ENCODE measurements around the gene AP3M1.

Gene AP3M1

DNA sequence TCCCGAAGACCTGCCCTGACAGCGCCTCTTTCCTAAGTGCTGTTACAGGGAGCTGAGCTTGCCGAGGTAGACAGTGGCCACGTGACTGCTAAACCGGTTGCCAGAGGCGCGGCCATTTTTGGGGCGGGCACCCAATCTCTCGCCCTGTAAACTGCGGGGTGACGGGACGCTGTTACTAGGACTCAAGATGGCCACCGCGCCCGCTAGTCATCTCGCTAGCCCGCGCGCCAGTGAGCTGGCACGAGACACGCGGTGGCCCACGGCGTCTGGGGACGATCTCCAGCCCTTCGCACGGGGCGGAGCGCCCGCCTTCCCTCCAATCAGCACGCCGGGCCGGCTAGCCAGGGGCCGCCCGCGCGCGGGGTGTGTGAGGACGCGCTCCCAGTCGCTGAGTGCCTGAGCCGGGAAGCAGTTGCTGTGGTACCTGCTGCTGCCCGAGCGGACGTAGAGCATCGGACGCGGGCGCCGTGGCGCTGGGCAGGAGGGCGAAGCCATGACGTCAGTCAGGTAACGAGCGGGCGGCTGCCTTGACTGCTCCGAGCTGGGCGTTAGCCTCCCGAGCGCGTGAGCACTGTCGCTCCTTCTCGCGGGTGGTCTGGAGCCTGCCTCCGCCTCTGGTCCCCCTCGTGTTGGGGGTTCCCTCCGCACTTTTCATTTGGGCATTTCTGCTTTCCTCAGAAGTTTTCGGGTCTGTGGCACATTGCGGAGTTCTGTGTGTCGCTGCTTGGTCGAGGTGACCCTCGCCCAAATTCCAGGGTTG, 25.9 kb upstream of the AP3M1 start:
- peak; percentile 98 for DNase-seq
- Mint-ChIP-seq H3K9me3 (no peaks in the 10 kb centered on the region), H3K4me1 (peaks cover 40% of the 10 kb centered on the region), H3K27me3 (no peaks in the 10 kb centered on the region), H3K27ac (peak overlapping the region; percentile 97), H3K4me3 (peak overlapping the region; percentile 89), H3K36me3 (peaks cover 2% of the 10 kb centered on the region)
- CTCF ChIA-PET: interaction anchor here (1.3 kb wide), 1 partner anchor 26 kb away, joined by 4 read pairs; the partner anchor contains the start of genes ADK and AP3M1

GRCh38 chr10:74175510-74176379, 25.1 kb upstream of the AP3M1 start:
- no peaks in the 10 kb centered on the region for H3K9me3 Mint-ChIP-seq
- H3K4me1 Mint-ChIP-seq: peaks cover 35% of the 10 kb centered on the region
- peaks cover 4% of the 10 kb centered on the region for H3K36me3 Mint-ChIP-seq
- no peaks in the 10 kb centered on the region for H3K27me3 Mint-ChIP-seq
- H3K27ac Mint-ChIP-seq: peak overlapping the region; percentile 97
- DNase-seq: no peak
- CTCF ChIA-PET: interaction anchor here (1.3 kb wide), 1 partner anchor 25 kb away, joined by 4 read pairs; the partner anchor contains the start of genes ADK and AP3M1
- peak overlapping the region; percentile 89 for H3K4me3 Mint-ChIP-seq

- no peak for DNase-seq
- peak overlapping the region; percentile 68 for H3K27ac Mint-ChIP-seq
- H3K4me1 Mint-ChIP-seq: peaks cover 33% of the 10 kb centered on the region
- H3K4me3 Mint-ChIP-seq: no peak overlapping the region
- CTCF ChIA-PET: no interaction called here
- H3K27me3 Mint-ChIP-seq: no peaks in the 10 kb centered on the region
- peaks cover 4% of the 10 kb centered on the region for H3K36me3 Mint-ChIP-seq
- no peaks in the 10 kb centered on the region for H3K9me3 Mint-ChIP-seq
Measured at GRCh38 chr10:74174521-74174920, 23.9 kb upstream of the AP3M1 start.

- no peak overlapping the region for H3K4me3 Mint-ChIP-seq
- H3K4me1 Mint-ChIP-seq: peaks cover 24% of the 10 kb centered on the region
- no peaks in the 10 kb centered on the region for H3K9me3 Mint-ChIP-seq
- H3K27ac Mint-ChIP-seq: no peak overlapping the region
- no peaks in the 10 kb centered on the region for H3K27me3 Mint-ChIP-seq
- CTCF ChIA-PET: no interaction called here
- H3K36me3 Mint-ChIP-seq: peaks cover 3% of the 10 kb centered on the region
- no peak for DNase-seq
Measured at GRCh38 chr10:74171625-74172024, 21.0 kb upstream of the AP3M1 start.

- H3K27me3 Mint-ChIP-seq: no peaks in the 10 kb centered on the region
- no peak overlapping the region for H3K27ac Mint-ChIP-seq
- peaks cover 3% of the 10 kb centered on the region for H3K36me3 Mint-ChIP-seq
- no peaks in the 10 kb centered on the region for H3K9me3 Mint-ChIP-seq
- peaks cover 25% of the 10 kb centered on the region for H3K4me1 Mint-ChIP-seq
- no peak overlapping the region for H3K4me3 Mint-ChIP-seq
- no peak for DNase-seq
- CTCF ChIA-PET: interaction anchor here (1.1 to 2.3 kb wide), 2 partner anchors 11 to 46 kb away, joined by 5 to 6 read pairs; no protein-coding TSS in a partner anchor
Measured at GRCh38 chr10:74167443-74167842, 16.8 kb upstream of the AP3M1 start.

GRCh38 chr10:74165530-74165901, 14.9 kb upstream of the AP3M1 start:
- no peaks in the 10 kb centered on the region for H3K27me3 Mint-ChIP-seq
- peaks cover 2% of the 10 kb centered on the region for H3K36me3 Mint-ChIP-seq
- CTCF ChIA-PET: interaction anchor here (2.3 kb wide), 1 partner anchor 9 kb away, joined by 6 read pairs; no protein-coding TSS in a partner anchor
- peaks cover 25% of the 10 kb centered on the region for H3K4me1 Mint-ChIP-seq
- H3K4me3 Mint-ChIP-seq: no peak overlapping the region
- no peak overlapping the region for H3K27ac Mint-ChIP-seq
- no peaks in the 10 kb centered on the region for H3K9me3 Mint-ChIP-seq
- DNase-seq: no peak

DNA sequence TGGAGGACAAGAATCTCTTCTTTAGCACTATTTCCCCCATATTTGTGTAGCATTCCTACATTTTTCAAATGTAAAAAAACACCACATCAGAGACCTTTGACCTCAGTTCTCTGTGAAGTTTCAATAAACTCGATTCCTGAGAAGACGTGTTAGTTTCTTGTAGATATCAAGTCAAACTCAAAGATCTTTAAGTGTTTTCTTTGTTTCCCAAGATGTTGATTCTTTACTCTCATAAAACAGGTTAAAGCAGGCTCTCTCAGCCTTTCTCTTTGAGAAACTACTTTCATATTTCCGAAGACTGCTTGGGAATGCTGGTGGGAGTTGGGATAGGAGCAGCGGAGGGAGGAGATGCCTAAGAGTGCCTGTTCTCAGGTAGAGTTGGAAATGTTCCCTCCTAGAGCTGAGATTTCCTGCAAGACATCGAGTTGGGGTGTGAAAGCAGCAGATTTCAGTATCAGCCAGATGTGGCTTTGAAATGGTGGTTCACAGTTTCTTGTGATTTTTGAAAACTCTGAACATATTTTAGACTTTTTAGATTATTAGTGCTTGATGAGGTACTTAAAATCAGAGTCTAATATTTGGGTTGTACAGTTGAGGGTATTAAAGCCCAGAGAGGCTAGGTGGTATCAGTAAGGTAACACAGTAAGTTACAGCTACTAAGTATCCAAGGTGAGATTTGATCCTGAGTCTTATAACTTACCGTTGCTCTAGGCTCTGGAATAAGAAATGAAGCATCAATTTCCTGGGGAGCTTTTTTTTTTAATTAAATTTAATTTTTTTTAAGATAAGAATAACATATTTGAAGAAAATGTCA, 14.3 kb upstream of the AP3M1 start:
- peaks cover 25% of the 10 kb centered on the region for H3K4me1 Mint-ChIP-seq
- no peak overlapping the region for H3K27ac Mint-ChIP-seq
- H3K27me3 Mint-ChIP-seq: no peaks in the 10 kb centered on the region
- H3K9me3 Mint-ChIP-seq: no peaks in the 10 kb centered on the region
- H3K36me3 Mint-ChIP-seq: peaks cover 2% of the 10 kb centered on the region
- CTCF ChIA-PET: interaction anchor here (2.3 kb wide), 1 partner anchor 8 kb away, joined by 6 read pairs; no protein-coding TSS in a partner anchor
- DNase-seq: no peak
- H3K4me3 Mint-ChIP-seq: no peak overlapping the region

- no peak overlapping the region for H3K4me3 Mint-ChIP-seq
- DNase-seq: no peak
- no peaks in the 10 kb centered on the region for H3K9me3 Mint-ChIP-seq
- CTCF ChIA-PET: no interaction called here
- H3K36me3 Mint-ChIP-seq: peaks cover 2% of the 10 kb centered on the region
- H3K27me3 Mint-ChIP-seq: no peaks in the 10 kb centered on the region
- no peak overlapping the region for H3K27ac Mint-ChIP-seq
- peaks cover 15% of the 10 kb centered on the region for H3K4me1 Mint-ChIP-seq
Measured at GRCh38 chr10:74163319-74164068, 12.9 kb upstream of the AP3M1 start.

GRCh38 chr10:74160013-74160412, 9.4 kb upstream of the AP3M1 start:
- CTCF ChIA-PET: no interaction called here
- Mint-ChIP-seq H3K4me1 (peaks cover 10% of the 10 kb centered on the region), H3K27ac (no peak overlapping the region), H3K4me3 (no peak overlapping the region), H3K9me3 (no peaks in the 10 kb centered on the region), H3K27me3 (no peaks in the 10 kb centered on the region), H3K36me3 (peaks cover 2% of the 10 kb centered on the region)
- no peak for DNase-seq

DNA sequence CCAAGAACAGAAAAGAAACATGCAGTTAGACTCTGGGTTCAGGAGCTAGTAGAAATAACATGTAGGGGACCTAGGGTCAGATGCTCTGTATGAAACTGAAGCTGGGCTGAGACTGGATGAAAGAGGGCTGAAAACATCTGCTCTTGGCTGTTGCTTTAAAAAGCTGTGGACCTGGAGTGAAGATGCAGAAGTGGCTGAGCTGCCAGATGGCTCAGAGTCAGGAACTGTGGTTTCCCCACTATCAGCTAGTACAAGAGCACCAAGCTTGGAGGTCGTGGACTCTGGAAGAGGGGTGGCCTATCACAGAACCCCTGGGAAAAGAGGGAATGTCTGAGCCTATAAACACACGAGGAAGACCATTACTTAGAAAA, 6.3 kb upstream of the AP3M1 start:
- Mint-ChIP-seq H3K4me1 (peaks cover 14% of the 10 kb centered on the region), H3K9me3 (no peaks in the 10 kb centered on the region), H3K27ac (no peak overlapping the region), H3K27me3 (no peaks in the 10 kb centered on the region), H3K36me3 (no peaks in the 10 kb centered on the region), H3K4me3 (no peak overlapping the region)
- CTCF ChIA-PET: interaction anchor here (0.5 to 1.2 kb wide), 2 partner anchors 9 to 29 kb away, joined by 4 to 6 read pairs; no protein-coding TSS in a partner anchor
- no peak for DNase-seq

- H3K9me3 Mint-ChIP-seq: no peaks in the 10 kb centered on the region
- no peak for DNase-seq
- no peak overlapping the region for H3K4me3 Mint-ChIP-seq
- peaks cover 17% of the 10 kb centered on the region for H3K4me1 Mint-ChIP-seq
- no peaks in the 10 kb centered on the region for H3K36me3 Mint-ChIP-seq
- CTCF ChIA-PET: no interaction called here
- H3K27ac Mint-ChIP-seq: no peak overlapping the region
- H3K27me3 Mint-ChIP-seq: no peaks in the 10 kb centered on the region
Measured at GRCh38 chr10:74153676-74154075, 3.0 kb upstream of the AP3M1 start.

GRCh38 chr10:74153123-74153522, 2.5 kb upstream of the AP3M1 start:
- peaks cover 22% of the 10 kb centered on the region for H3K4me1 Mint-ChIP-seq

DNA sequence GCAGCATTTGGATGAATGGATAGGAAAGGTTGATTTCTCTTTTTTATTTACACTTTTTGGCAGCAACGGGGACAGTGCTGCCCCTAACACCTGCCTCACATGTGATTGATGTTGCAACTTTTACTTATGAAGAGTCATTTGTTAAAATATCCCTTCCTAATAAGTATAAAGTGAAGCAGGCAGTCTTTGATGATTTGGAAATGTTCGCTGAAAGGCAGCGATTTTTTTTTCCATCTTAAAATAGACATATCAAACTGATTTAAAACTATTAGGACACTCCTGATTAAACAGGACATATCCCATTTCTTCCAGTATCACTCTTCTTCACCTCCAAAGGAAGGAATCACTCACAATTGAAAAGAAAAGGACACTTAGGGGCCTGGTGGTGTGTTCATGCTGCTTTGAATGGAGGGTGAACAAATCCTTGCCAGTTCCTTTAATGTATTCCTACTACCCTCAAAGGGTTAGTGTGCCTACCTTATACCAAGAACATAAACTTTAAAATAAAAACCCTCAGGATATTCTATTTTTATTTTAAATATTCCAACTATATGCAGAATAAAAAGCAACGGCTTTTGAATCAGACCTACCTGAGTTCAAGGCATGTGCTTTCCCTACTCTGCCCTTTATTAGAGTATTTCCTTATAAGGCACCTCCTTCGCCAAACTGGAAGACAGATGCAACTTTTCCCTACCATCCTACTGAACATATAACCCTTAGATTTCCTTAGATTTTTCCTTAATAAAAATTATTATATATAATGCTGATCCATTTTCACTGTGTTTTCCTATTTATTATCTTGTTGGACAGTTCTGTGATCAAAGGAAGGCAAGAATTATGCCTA, 1.5 kb upstream of the AP3M1 start:
- peaks cover 26% of the 10 kb centered on the region for H3K4me1 Mint-ChIP-seq
- H3K27ac Mint-ChIP-seq: no peak overlapping the region
- H3K36me3 Mint-ChIP-seq: peaks cover 2% of the 10 kb centered on the region
- CTCF ChIA-PET: interaction anchor here (0.7 to 2.2 kb wide), 3 partner anchors 61 to 82 kb away, joined by 3 to 11 read pairs (median 3); no protein-coding TSS in a partner anchor
- no peaks in the 10 kb centered on the region for H3K9me3 Mint-ChIP-seq
- no peak for DNase-seq
- H3K4me3 Mint-ChIP-seq: no peak overlapping the region
- no peaks in the 10 kb centered on the region for H3K27me3 Mint-ChIP-seq

More at GRCh38 chr10:74153123-74153522, 2.5 kb upstream of the AP3M1 start:
- CTCF ChIA-PET: no interaction called here
- H3K27me3 Mint-ChIP-seq: no peaks in the 10 kb centered on the region
- H3K4me3 Mint-ChIP-seq: no peak overlapping the region
- H3K9me3 Mint-ChIP-seq: no peaks in the 10 kb centered on the region
- no peak overlapping the region for H3K27ac Mint-ChIP-seq
- DNase-seq: no peak
- H3K36me3 Mint-ChIP-seq: no peaks in the 10 kb centered on the region
